Astrocyte (in vitro differentiated cells and primary cell): ENCODE data around the gene URB1.

Source experiments
- CTCF ChIP-seq: IDR thresholded peaks from 2 replicates; pipeline ENCODE4 v1.5.1; 2011; ENCODE audit warnings: low read depth, mild to moderate bottlenecking, inconsistent platforms, low read length, moderate library complexity; ENCODE audit not compliant: insufficient read depth
- EZH2 ChIP-seq: IDR thresholded peaks from 2 replicates; pipeline ENCODE4 v1.6.1; 2012; ENCODE audit warnings: mild to moderate bottlenecking, low read length, inconsistent platforms; ENCODE audit not compliant: insufficient read depth

GRCh38 chr21:32332463-32332951 is 60.3 kb downstream of the URB1 start:
- TF ChIP-seq CTCF (no peak), EZH2 (no peak)
